ENCODE results near the gene KIAA1217. TPM values are rescaled to one million over a fixed set of nuclear protein-coding genes. Genes with fewer than 3 reads are reported as not detected.

KIAA1217 gene
- total RNA-seq, 4 donors from 2014 or later = 34.8 to 66.8 (median 52.9) TPM

DNA sequence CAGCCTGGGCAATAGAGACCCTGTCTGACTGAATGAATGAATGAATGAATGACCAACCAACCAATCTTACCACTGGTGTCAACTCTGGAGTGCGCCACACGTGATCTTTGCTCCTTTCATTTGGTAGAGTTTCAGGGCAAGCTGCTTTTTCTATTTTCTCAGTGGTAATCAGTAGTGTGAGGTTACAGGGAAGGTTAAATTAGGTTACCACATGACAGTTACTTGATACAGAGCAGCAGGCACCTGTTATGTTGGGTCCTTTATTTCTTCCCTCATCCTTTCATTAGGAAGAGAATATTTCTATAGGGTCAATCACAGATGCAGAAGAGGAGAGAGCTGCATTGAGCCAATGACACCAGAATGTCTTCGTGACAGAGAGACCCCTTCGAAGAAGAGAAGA lies 167.8 kb downstream of the KIAA1217 start:
- no peak for TF ChIP-seq POLR2A (IDR thresholded peaks at IDR 0.05)
- TF ChIP-seq, protein P1, sequence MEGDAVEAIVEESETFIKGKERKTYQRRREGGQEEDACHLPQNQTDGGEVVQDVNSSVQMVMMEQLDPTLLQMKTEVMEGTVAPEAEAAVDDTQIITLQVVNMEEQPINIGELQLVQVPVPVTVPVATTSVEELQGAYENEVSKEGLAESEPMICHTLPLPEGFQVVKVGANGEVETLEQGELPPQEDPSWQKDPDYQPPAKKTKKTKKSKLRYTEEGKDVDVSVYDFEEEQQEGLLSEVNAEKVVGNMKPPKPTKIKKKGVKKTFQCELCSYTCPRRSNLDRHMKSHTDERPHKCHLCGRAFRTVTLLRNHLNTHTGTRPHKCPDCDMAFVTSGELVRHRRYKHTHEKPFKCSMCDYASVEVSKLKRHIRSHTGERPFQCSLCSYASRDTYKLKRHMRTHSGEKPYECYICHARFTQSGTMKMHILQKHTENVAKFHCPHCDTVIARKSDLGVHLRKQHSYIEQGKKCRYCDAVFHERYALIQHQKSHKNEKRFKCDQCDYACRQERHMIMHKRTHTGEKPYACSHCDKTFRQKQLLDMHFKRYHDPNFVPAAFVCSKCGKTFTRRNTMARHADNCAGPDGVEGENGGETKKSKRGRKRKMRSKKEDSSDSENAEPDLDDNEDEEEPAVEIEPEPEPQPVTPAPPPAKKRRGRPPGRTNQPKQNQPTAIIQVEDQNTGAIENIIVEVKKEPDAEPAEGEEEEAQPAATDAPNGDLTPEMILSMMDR (IDR thresholded peaks at IDR 0.05) = no peak
- no peak for DNase-seq (ENCODE audit: low spot score in 2 of 2)
- 96 to 98% methylated on average over 4 of the region's 4 CpGs for WGBS, 2 donors
- intact Hi-C loops (cut with DNase I; ENCODE audit: low total_unique reads) = no loop called here
- no peak overlapping the region for H3K4me3 ChIP-seq (ENCODE audit: low read depth, poor library complexity, severe bottlenecking)

DNA sequence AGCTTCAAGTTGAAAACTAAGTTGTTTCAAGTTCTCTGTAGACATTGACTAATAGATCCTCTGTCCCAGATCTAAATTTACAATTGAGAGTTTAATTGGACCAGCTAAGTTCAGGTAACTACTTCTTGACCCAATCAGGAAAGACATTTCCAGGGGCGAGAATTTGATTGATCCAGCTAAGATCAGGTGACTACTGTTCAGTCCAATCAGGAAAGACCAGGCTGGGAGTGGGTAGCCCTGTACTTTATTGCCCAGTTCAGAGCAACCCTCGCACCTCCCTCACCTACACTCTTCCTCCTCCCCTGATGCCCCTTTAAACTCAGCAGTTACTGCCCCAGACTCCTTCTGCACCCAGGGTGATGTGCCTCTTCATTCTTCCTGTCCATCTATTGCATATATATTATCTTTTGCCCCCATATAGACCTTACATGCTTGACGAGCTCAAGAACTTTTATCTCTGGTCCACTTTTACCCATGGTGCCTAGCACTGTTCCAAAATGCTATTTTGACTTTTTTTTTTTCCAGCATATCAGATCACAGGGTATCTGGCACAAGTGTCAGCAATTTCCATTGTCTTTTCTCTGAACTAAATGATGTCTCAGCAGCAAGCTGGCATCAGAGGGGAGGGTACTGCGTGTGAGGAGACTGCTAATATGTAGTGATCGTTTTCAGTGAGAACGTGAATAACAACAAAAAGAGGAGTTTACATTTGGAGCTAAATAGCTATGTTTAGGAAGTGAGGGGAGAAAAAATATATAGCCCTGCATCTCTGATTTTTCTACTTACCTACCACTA lies 169.4 kb downstream of the KIAA1217 start:
- 92 to 93% methylated on average over 6 of the region's 6 CpGs for WGBS, 2 donors
- H3K4me3 ChIP-seq (ENCODE audit: low read depth, poor library complexity, severe bottlenecking) = no peak overlapping the region
- intact Hi-C loops (cut with DNase I; ENCODE audit: low total_unique reads) = no loop called here
- DNase-seq (ENCODE audit: low spot score in 2 of 2) = no peak
- TF ChIP-seq, protein P1 (IDR thresholded peaks at IDR 0.05) = no peak
- no peak for TF ChIP-seq POLR2A (IDR thresholded peaks at IDR 0.05)

- no peak overlapping the region for H3K4me3 ChIP-seq (ENCODE audit: low read depth, poor library complexity, severe bottlenecking)
- TF ChIP-seq, protein P1 (IDR thresholded peaks at IDR 0.05) = no peak
- TF ChIP-seq POLR2A (IDR thresholded peaks at IDR 0.05) = no peak
- no peak for DNase-seq (ENCODE audit: low spot score in 2 of 2)
- 88% methylated on average over 9 of the region's 9 CpGs for WGBS, 2 donors
- intact Hi-C loops (cut with DNase I; ENCODE audit: low total_unique reads) = no loop called here
These were observed 172.5 kb downstream of the KIAA1217 start for GRCh38 chr10:24381235-24382010.

GRCh38 chr10:24382045-24382444 lies 173.1 kb downstream of the KIAA1217 start:
- TF ChIP-seq, protein P1 (IDR thresholded peaks at IDR 0.05) = no peak
- TF ChIP-seq POLR2A (IDR thresholded peaks at IDR 0.05) = no peak
- no peak for DNase-seq (ENCODE audit: low spot score in 2 of 2)
- intact Hi-C loops (cut with DNase I; ENCODE audit: low total_unique reads) = no loop called here
- WGBS, 2 donors = 76 to 85% methylated on average over 3 of the region's 3 CpGs
- H3K4me3 ChIP-seq (ENCODE audit: low read depth, poor library complexity, severe bottlenecking) = no peak overlapping the region

DNA sequence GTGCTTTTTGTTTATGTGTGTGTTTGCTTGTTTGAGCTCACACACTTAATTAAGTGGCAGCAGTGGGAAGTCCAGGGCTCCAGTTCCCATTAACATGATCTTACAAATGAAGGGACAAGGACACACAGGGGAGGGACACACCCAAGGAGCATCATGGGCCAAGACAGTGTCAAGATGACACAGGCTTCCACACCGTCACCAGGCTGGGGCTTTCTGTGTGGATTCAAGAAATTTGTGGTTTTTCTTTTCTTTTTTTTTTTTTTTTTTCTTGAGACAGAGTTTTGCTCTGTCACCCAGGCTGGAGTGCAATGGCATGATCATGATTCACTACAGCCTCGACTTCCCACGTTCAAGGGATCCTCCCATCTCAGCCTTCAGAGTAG lies 173.6 kb downstream of the KIAA1217 start:
- 27 to 49% methylated on average over 3 of the region's 3 CpGs for WGBS, 2 donors
- no peak overlapping the region for H3K4me3 ChIP-seq (ENCODE audit: low read depth, poor library complexity, severe bottlenecking)
- no peak for TF ChIP-seq POLR2A (IDR thresholded peaks at IDR 0.05)
- TF ChIP-seq, protein P1 (IDR thresholded peaks at IDR 0.05) = no peak
- intact Hi-C loops (cut with DNase I; ENCODE audit: low total_unique reads) = no loop called here
- no peak for DNase-seq (ENCODE audit: low spot score in 2 of 2)

Measured in lower leg skin (tissue), 4 donors.